Gastrocnemius medialis (tissue), 4 donors: Measurements from ENCODE around the gene TNFRSF6B. TPM values are rescaled to one million over a fixed set of nuclear protein-coding genes. Genes with fewer than 3 reads are reported as not detected.

Experiments
- ATAC-seq, 2 donors: fragments of 150-250 bp; one replicate each; pipeline ENCODE4 v1.9.1; 2016
- DNase-seq, 2 donors: peaks; one replicate each; pipeline ENCODE4 v3.0.0-alpha.2; 2019
- H3K27ac ChIP-seq, 4 donors: fragments of 200-600 bp; sonication (generic); 1 replicate in 1 of 4; 2 replicates in 3 of 4; pipeline ENCODE4 v1.5.1; 2016 to 2018; ENCODE audit warnings: mild to moderate bottlenecking in 2 of 4, moderate library complexity in 1 of 4
- H3K27me3 ChIP-seq, 3 donors: fragments of 200-600 bp; sonication (generic) in 2 of 3; 1 replicate in 1 of 3; 2 replicates in 2 of 3; pipeline versions ENCODE4 v1.5.1 to v1.6.0; 2016 to 2019; ENCODE audit warnings: mild to moderate bottlenecking in 1 of 3, moderate library complexity in 1 of 3
- H3K36me3 ChIP-seq, 2 donors: fragments of 200-600 bp; sonication (generic) in 1 of 2; one replicate each; pipeline ENCODE4 v1.5.1; 2017 to 2018
- H3K4me1 ChIP-seq, 2 donors: fragments of 200-600 bp; sonication (generic) in 1 of 2; one replicate each; pipeline ENCODE4 v1.5.1; 2016 to 2017; ENCODE audit warnings: mild to moderate bottlenecking in 2 of 2
- H3K4me3 ChIP-seq, 4 donors: fragments of 200-600 bp; sonication (generic) in 3 of 4; 1 replicate in 1 of 4; 2 replicates in 3 of 4; pipeline ENCODE4 v1.5.1; 2016 to 2019; ENCODE audit warnings: mild to moderate bottlenecking in 2 of 4
- H3K9me3 ChIP-seq, 3 donors: fragments of 200-600 bp; sonication (generic) in 2 of 3; 1 replicate in 1 of 3; 2 replicates in 2 of 3; pipeline ENCODE4 v1.5.1; 2016 to 2019
- CTCF ChIP-seq, 5 experiments: fragments of 450-650 bp in 3 of 5; fragments of 200-600 bp in 2 of 5; sonication (generic) in 2 of 5; IDR thresholded peaks in 4 of 5; conservative IDR thresholded peaks in 1 of 5; 1 replicate in 4 of 5; 2 replicates in 1 of 5; pipeline ENCODE4 v1.5.1; 2016 to 2019; ENCODE audit warnings: antibody characterized with exemption in 5 of 5, mild to moderate bottlenecking in 3 of 5, moderate library complexity in 3 of 5
- POLR2A ChIP-seq, 2 donors: fragments of 450-650 bp; IDR thresholded peaks; one replicate each; pipeline ENCODE4 v1.6.1; 2017; ENCODE audit warnings: antibody characterized with exemption in 2 of 2, mild to moderate bottlenecking in 2 of 2, moderate library complexity in 2 of 2
- in situ Hi-C, 4 donors: fragments of 200-750 bp; cut with MboI; loops; one replicate each; pipeline versions ENCODE4 v1.15.0 to v1.8.0; 2017; ENCODE audit warnings: low sequenced_read_pairs in 4 of 4
- intact Hi-C: fragments of 100-400 bp; cut with DNase I; formaldehyde crosslinking; loops from one replicate; pipeline ENCODE4 v1.15.1; 2023; ENCODE audit warnings: low total_unique reads
- total RNA-seq, 4 donors: library from RNA; depleted of rRNA; stranded (reverse); fragments of >200 nt; gene quantifications; one replicate each; pipeline versions ENCODE4 v1.1.0 to v1.2.3, GENCODE V29; 2016

The TNFRSF6B gene
- total RNA-seq, 4 donors from 2014 or later: 1.2 to 4.8 (median 3.1) TPM

- Histone ChIP-seq H3K4me1 (peaks cover 11 to 23% of the 10 kb centered on the region in 2 donors), H3K27ac (peak overlapping the region in 2 of 4 donors; percentile 80 to 91), H3K27me3 (no peaks in the 10 kb centered on the region), H3K36me3 (peaks cover 0 to 32% of the 10 kb centered on the region in 2 donors), H3K4me3 (no peak overlapping the region), H3K9me3 (no peaks in the 10 kb centered on the region)
- intact Hi-C loops: no loop called here
- in situ Hi-C loops: no loop called here
- DNase-seq (no peak), ATAC-seq (no peak)
- TF ChIP-seq POLR2A (IDR thresholded peaks at IDR 0.05) (no peak), CTCF (IDR thresholded peaks at IDR 0.05 in 4 of 5, conservative IDR thresholded peaks at IDR 0.05 in 1 of 5) (no peak)
These were observed 9.0 kb downstream of the TNFRSF6B start for GRCh38 chr20:63705232-63706026.

DNA sequence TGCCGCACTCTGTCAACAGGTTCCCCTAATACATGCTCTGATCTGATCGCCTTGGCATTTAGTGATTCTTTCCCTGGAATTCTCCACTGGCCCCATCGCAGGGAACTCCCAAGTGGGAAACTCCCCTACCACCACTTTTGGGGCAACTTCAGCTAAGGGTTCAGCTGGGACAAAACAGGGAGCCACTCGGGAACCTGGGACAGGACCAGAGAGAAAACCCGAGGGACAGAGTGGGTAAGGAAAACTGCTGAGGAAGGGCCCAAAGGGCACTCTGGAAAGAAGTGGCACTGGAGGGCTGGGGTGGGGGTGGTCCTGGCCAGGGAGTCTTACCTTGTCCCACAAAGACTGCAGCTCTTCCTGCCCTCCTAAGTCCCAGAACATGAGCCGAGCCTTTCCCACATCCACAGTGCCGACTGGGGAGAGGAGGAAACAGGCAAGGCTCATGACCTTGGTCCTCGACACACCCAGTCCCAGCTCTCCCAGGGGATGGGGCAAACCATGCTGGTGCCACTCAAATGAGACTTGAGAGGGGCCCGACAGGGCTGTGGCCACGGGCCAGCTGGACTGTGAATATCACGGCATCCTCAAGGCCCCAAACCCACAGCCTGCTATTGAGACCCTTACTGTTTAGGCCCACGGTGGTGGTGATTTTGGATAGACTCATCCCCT is 9.7 kb downstream of the TNFRSF6B start:
- H3K4me3 ChIP-seq: peak overlapping the region; percentile 76 to 90 (median 85)
- H3K27me3 ChIP-seq: no peaks in the 10 kb centered on the region
- H3K36me3 ChIP-seq: peaks cover 0 to 33% of the 10 kb centered on the region in 2 donors
- in situ Hi-C loops (no loop called here), intact Hi-C loops (no loop called here)
- TF ChIP-seq POLR2A (IDR thresholded peaks at IDR 0.05): no peak
- H3K4me1 ChIP-seq: peaks cover 11 to 23% of the 10 kb centered on the region in 2 donors
- H3K27ac ChIP-seq: peak overlapping the region; percentile 80 to 91 (median 90)
- no peaks in the 10 kb centered on the region for H3K9me3 ChIP-seq
- ATAC-seq (no peak), DNase-seq (no peak)

- intact Hi-C loops (loop anchor here (1.0 kb wide), 1 partner anchor 33 kb away; no protein-coding TSS in a partner anchor), in situ Hi-C loops (no loop called here)
- Histone ChIP-seq H3K9me3 (no peaks in the 10 kb centered on the region), H3K27ac (peak overlapping the region; percentile 80 to 91 (median 90)), H3K36me3 (peaks cover 0 to 42% of the 10 kb centered on the region in 2 donors), H3K4me1 (peaks cover 11 to 23% of the 10 kb centered on the region in 2 donors), H3K27me3 (no peaks in the 10 kb centered on the region), H3K4me3 (peak overlapping the region; percentile 76 to 90 (median 85))
- TF ChIP-seq POLR2A (IDR thresholded peaks at IDR 0.05) (no peak), CTCF (IDR thresholded peaks at IDR 0.05 in 4 of 5, conservative IDR thresholded peaks at IDR 0.05 in 1 of 5) (no peak)
- DNase-seq (peak in 1 of 2 donors; percentile 51), ATAC-seq (peak; percentile 19 to 20)
These were observed 10.6 kb downstream of the TNFRSF6B start for GRCh38 chr20:63706852-63707557.

DNA sequence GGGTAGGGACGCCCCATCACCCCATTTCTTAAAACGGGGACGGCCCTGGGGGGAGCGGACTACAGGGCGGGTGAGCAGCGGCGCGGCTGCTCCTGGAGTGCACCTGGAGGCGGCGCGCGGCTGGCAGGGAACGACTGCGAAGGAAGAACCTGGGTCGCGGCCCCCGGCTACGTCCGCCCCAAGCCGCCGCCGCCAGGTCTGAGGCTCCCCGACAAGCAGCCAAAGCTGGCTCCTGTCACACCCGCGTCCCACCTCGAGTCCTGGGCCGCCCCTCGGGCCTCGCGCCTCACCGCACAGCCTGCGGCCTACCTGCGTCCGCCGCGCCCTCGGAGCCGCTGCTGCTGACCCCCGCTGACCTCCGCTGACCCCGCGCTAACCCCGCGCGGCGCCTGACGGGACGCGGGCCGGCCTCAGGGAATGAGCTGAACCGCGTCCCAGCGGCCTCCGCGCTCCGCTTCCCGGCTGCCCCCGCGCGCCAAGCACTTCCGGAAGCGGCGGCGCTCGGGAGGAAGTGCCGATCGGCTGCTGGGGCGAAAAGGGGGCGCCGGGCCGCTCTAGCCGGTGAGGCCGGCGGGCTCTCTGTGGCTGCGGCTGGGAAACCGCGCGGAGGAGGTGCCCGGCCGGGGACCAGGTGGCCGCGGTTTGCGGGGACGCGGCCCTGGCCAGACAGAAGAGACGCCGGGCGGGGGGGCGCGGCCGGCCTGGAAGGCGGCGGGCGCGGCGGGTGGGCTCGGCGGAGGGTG is 11.3 kb downstream of the TNFRSF6B start, which contains the start of the genes ARFRP1 and ZGPAT:
Gene ARFRP1 (minus strand): TSS at position 419 of the 743 bp plus-strand sequence. CDS start 885 bp downstream, outside the sequence.
Gene ZGPAT (plus strand): TSS at position 482 of the 743 bp plus-strand sequence. CDS start 542 bp downstream, outside the sequence.
- Histone ChIP-seq H3K4me1 (peaks cover 11 to 23% of the 10 kb centered on the region in 2 donors), H3K27me3 (no peaks in the 10 kb centered on the region), H3K9me3 (no peaks in the 10 kb centered on the region), H3K36me3 (peaks cover 0 to 49% of the 10 kb centered on the region in 2 donors), H3K4me3 (peak within 1 kb of the TSS; percentile 76 to 90 (median 85)), H3K27ac (peak within 1 kb of the TSS; percentile 80 to 91 (median 90))
- intact Hi-C loops: loop anchor here (1.0 kb wide), 1 partner anchor 33 kb away; no protein-coding TSS in a partner anchor
- peak; percentile 93 to 95 for ATAC-seq
- peak; percentile 81 to 86 for DNase-seq
- TF ChIP-seq CTCF (IDR thresholded peaks at IDR 0.05 in 4 of 5, conservative IDR thresholded peaks at IDR 0.05 in 1 of 5): peak in 1 of 5 experiments; percentile 14
- TF ChIP-seq POLR2A (IDR thresholded peaks at IDR 0.05): peak; percentile 53 to 77
- in situ Hi-C loops: no loop called here
